T-cell (primary cell): ENCODE data around the gene TLK1. TPM values are rescaled to one million over a fixed set of nuclear protein-coding genes. Genes with fewer than 3 reads are reported as not detected.

Source experiments
- ATAC-seq, 4 experiments: fragments of 200-7000 bp in 3 of 4; fragments of 150-1000 bp in 1 of 4; cut with Tn5 transposase; replicated peaks in 1 of 4; 1 replicate in 3 of 4; 2 replicates in 1 of 4; pipeline ENCODE4 v1.10.0; 2021; ENCODE audit warnings: moderate library complexity in 3 of 4, mild to moderate bottlenecking in 2 of 4, moderate number of reproducible peaks in 1 of 4
- CTCF ChIA-PET, 2 donors: fragments of 300-600 bp; sonication (Branson Sonifier 250); formaldehyde crosslinking; loops; one replicate each; lab custom pipeline; 2022; ENCODE audit warnings: antibody characterized with exemption in 2 of 2; lab: Charles Lee
- POLR2A ChIA-PET, 2 donors: fragments of 300-600 bp; sonication (Branson Sonifier 250); formaldehyde crosslinking; loops; one replicate each; lab custom pipeline; 2022; ENCODE audit warnings: antibody characterized with exemption in 2 of 2; lab: Charles Lee
- DNase-seq, 35 experiments: peaks; one replicate each; pipeline versions ENCODE4 v3.0.0 to v3.0.0-alpha.2; 2013 to 2023
- H3K27ac ChIP-seq: one replicate; pipeline ENCODE4 v1.5.1; 2013; ENCODE audit warnings: low read length
- H3K27me3 ChIP-seq, 2 experiments: replicated peaks in 1 of 2; 1 replicate in 1 of 2; 2 replicates in 1 of 2; pipeline versions ENCODE4 v1.6.1 to v1.7.0; 2013; ENCODE audit warnings: low read length in 1 of 2, mixed read lengths in 1 of 2; ENCODE audit not compliant: control insufficient read depth in 2 of 2, insufficient read depth in 2 of 2; ENCODE audit errors: extremely low read depth in 1 of 2
- H3K36me3 ChIP-seq, 2 donors: 1 replicate in 1 of 2; 2 replicates in 1 of 2; pipeline versions ENCODE4 v1.6.1 to v1.7.0; 2013; ENCODE audit warnings: low read length in 1 of 2; ENCODE audit not compliant: control insufficient read depth in 2 of 2, insufficient read depth in 1 of 2; ENCODE audit errors: extremely low read depth in 1 of 2
- H3K4me1 ChIP-seq, 2 experiments: 1 replicate in 1 of 2; 2 replicates in 1 of 2; pipeline versions ENCODE4 v1.6.1 to v1.7.0; 2013; ENCODE audit warnings: low read length in 2 of 2, mixed read lengths in 1 of 2; ENCODE audit not compliant: insufficient read depth in 2 of 2, control insufficient read depth in 1 of 2; ENCODE audit errors: extremely low read depth in 1 of 2
- H3K4me3 ChIP-seq, 2 donors: 1 replicate in 1 of 2; 2 replicates in 1 of 2; pipeline versions ENCODE4 v1.5.1 to v1.7.0; 2013; ENCODE audit warnings: mild to moderate bottlenecking in 2 of 2, low read length in 1 of 2, moderate library complexity in 1 of 2; ENCODE audit not compliant: control insufficient read depth in 1 of 2; ENCODE audit errors: extremely low read depth in 1 of 2
- H3K9me3 ChIP-seq: 2 replicates; pipeline ENCODE4 v1.7.0; 2013
- H3K27ac Mint-ChIP-seq, 2 donors: one replicate each; pipeline ENCODE4 v1.8.0; 2020 to 2021; ENCODE audit warnings: mild to moderate bottlenecking in 2 of 2, mixed read lengths in 2 of 2
- H3K27me3 Mint-ChIP-seq, 2 donors: one replicate each; pipeline ENCODE4 v1.8.0; 2021 to 2022; ENCODE audit warnings: mixed read lengths in 2 of 2
- H3K36me3 Mint-ChIP-seq: one replicate; pipeline ENCODE4 v1.8.0; 2021; ENCODE audit warnings: mixed read lengths
- H3K4me1 Mint-ChIP-seq, 3 donors: one replicate each; pipeline ENCODE4 v1.8.0; 2020 to 2022; ENCODE audit warnings: mixed read lengths in 3 of 3, mild to moderate bottlenecking in 1 of 3
- H3K4me3 Mint-ChIP-seq, 3 donors: one replicate each; pipeline ENCODE4 v1.8.0; 2020 to 2022; ENCODE audit warnings: mild to moderate bottlenecking in 3 of 3, mixed read lengths in 3 of 3, moderate library complexity in 3 of 3
- H3K9me3 Mint-ChIP-seq, 3 donors: one replicate each; pipeline ENCODE4 v1.8.0; 2020 to 2022; ENCODE audit warnings: mixed read lengths in 3 of 3
- WGBS: methylation state at CpG from one replicate; pipeline ENCODE4 v1.1.5; 2013; ENCODE audit warnings: missing lambda C conversion rate; ENCODE audit not compliant: insufficient coverage; 5-methylcytosine and 5-hydroxymethylcytosine counted together
- total RNA-seq, 35 experiments: library from RNA in 6 of 35; stranded (reverse) in 6 of 35; fragments of 120-200 nt in 1 of 35; gene quantifications; one replicate each; pipeline versions ENCODE4 v1.2.1 to v1.2.4 and lab custom pipeline; 2013 to 2026

TLK1 gene
- total RNA-seq, 5 donors from 2014 or later (not counting 1 experiment from before 2014, with no cell fraction given), result 112 to 129 (median 120) TPM

DNA sequence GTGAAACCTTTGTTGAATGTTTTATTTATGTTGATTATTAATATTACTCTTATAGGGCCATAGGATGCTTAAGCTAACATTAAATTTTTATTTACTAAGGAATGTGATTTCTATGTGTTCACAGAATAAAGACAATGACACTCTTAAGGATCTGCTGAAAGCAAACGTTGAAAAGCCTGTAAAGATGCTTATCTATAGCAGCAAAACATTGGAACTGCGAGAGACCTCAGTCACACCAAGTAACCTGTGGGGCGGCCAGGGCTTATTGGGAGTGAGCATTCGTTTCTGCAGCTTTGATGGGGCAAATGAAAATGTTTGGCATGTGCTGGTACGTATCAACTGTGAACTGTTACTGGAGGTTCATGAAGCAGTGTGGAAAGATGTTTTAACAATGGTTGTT, 211.3 kb downstream of the TLK1 start:
- no peak for ATAC-seq
- Mint-ChIP-seq H3K27ac (no peak overlapping the region), H3K27me3 (no peaks in the 10 kb centered on the region), H3K4me1 (peaks cover 14 to 20% (median 20%) of the 10 kb centered on the region in 3 donors), H3K4me3 (no peak overlapping the region), H3K36me3 (peaks cover 41% of the 10 kb centered on the region), H3K9me3 (no peaks in the 10 kb centered on the region)
- CTCF ChIA-PET, result interaction anchor here (0.5 to 1.4 kb wide), 3 partner anchors 20 to 75 kb away, joined by 3 to 5 read pairs (median 3); partner anchors contain the start of gene GORASP2 (in 1 of the 2)
- 83% methylated on average over 3 of the region's 5 CpGs for WGBS
- Histone ChIP-seq H3K27ac (no peak overlapping the region), H3K27me3 (no peaks in the 10 kb centered on the region), H3K4me3 (no peak overlapping the region), H3K4me1 (no peaks in the 10 kb centered on the region), H3K9me3 (no peaks in the 10 kb centered on the region), H3K36me3 (peaks cover 9 to 53% of the 10 kb centered on the region in 2 donors)
- POLR2A ChIA-PET, result interaction anchor here (0.6 to 1.0 kb wide), 3 partner anchors 8 to 21 kb away, joined by 3 to 8 read pairs (median 3); partner anchors contain the start of gene GORASP2 (in 1 of the 2)
- DNase-seq, result no peak

DNA sequence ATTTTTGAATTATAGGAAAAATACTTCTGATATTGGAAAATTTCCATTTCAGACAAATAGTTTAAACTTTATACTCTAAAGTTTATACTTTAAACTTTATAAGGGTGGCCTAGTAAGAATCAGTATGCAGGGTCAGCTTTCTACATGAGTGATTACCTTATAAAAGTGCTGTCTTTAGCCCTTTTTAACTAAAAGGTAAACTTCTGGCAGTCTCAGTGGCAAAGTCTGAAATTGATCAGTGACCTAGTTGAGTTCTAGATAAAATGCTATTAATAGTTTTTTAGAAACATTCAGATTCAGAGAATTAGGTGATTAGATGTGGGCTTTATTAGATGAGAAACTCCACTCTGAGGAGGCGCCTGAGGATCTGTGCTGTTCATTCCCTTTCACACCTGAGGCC, 216.1 kb downstream of the TLK1 start:
- ATAC-seq, result no peak
- no CpG with 5 or more reads among the region's 1 CpG for WGBS
- Histone ChIP-seq H3K9me3 (no peaks in the 10 kb centered on the region), H3K4me3 (no peak overlapping the region), H3K36me3 (peaks cover 0 to 9% of the 10 kb centered on the region in 2 donors), H3K27ac (no peak overlapping the region), H3K4me1 (peaks cover 0 to 12% of the 10 kb centered on the region in 2 experiments), H3K27me3 (no peaks in the 10 kb centered on the region)
- Mint-ChIP-seq H3K4me1 (peaks cover 54 to 62% (median 57%) of the 10 kb centered on the region in 3 donors), H3K36me3 (peaks cover 2% of the 10 kb centered on the region), H3K9me3 (no peaks in the 10 kb centered on the region), H3K27me3 (no peaks in the 10 kb centered on the region), H3K27ac (no peak overlapping the region), H3K4me3 (no peak overlapping the region)
- no peak for DNase-seq
- POLR2A ChIA-PET, result no interaction called here
- CTCF ChIA-PET, result no interaction called here

DNA sequence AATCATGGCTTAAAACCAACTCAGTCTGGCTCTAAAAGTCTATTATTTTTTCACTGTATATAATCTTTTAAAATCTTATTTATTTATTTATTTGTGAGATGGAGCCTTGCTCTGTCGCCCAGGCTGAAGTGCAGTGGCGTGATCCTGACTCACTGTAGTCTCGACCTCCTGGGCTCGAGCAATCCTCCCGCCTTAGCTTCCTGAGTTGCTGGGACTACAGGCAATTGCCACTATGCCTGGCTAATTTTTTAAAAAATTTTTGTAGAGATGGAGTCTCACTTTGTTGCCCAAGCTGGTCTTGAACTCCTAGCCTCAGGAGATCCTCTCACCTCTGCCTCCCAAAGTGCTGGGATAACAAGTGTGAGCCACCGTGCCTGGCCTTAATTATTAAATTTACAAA, 217.1 kb downstream of the TLK1 start:
- POLR2A ChIA-PET, result no interaction called here
- Mint-ChIP-seq H3K4me1 (peaks cover 64 to 70% (median 67%) of the 10 kb centered on the region in 3 donors), H3K9me3 (no peaks in the 10 kb centered on the region), H3K36me3 (no peaks in the 10 kb centered on the region), H3K4me3 (no peak overlapping the region), H3K27ac (no peak overlapping the region), H3K27me3 (no peaks in the 10 kb centered on the region)
- no CpG with 5 or more reads among the region's 6 CpGs for WGBS
- ATAC-seq (no peak), DNase-seq (no peak)
- no peak overlapping the region for H3K4me3 ChIP-seq
- no peak overlapping the region for H3K27ac ChIP-seq
- H3K9me3 ChIP-seq, result no peaks in the 10 kb centered on the region
- H3K27me3 ChIP-seq, result no peaks in the 10 kb centered on the region
- CTCF ChIA-PET, result interaction anchor here in 1 of 2 donors (0.9 kb wide), 1 partner anchor 15 kb away, joined by 4 read pairs; the partner anchor contains the start of gene GORASP2
- H3K4me1 ChIP-seq, result peaks cover 0 to 16% of the 10 kb centered on the region in 2 experiments
- H3K36me3 ChIP-seq, result peaks cover 2 to 6% of the 10 kb centered on the region in 2 donors

DNA sequence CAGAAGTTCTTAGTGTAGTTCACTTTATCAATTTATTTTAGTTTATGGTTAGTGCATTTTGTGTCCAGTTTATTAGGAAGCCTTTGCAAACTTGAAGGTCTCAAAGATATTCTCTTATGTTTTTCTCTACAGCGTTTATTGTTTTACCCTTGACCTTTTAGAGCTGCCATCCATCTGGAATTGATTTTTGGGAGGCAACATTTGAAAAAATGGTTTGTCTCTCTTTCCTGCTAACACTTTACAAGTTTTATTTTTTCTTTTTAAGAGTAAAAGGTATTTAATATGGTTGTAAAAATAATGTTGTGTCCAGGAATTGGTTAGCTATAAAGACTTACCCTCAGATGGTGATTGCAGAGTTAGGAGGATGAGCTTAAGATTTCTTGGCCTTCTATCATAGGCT, 217.7 kb downstream of the TLK1 start:
- Histone ChIP-seq H3K36me3 (peaks cover 3 to 4% of the 10 kb centered on the region in 2 donors), H3K27me3 (no peaks in the 10 kb centered on the region), H3K9me3 (no peaks in the 10 kb centered on the region), H3K4me3 (no peak overlapping the region), H3K4me1 (peaks cover 0 to 16% of the 10 kb centered on the region in 2 experiments), H3K27ac (no peak overlapping the region)
- Mint-ChIP-seq H3K27me3 (no peaks in the 10 kb centered on the region), H3K9me3 (no peaks in the 10 kb centered on the region), H3K4me3 (no peak overlapping the region), H3K4me1 (peaks cover 69 to 74% (median 72%) of the 10 kb centered on the region in 3 donors), H3K27ac (no peak overlapping the region), H3K36me3 (peaks cover 1% of the 10 kb centered on the region)
- ATAC-seq (no peak), DNase-seq (no peak)
- POLR2A ChIA-PET, result no interaction called here
- WGBS, result no CpG with 5 or more reads among the region's 1 CpG
- CTCF ChIA-PET, result interaction anchor here in 1 of 2 donors (0.6 to 0.9 kb wide), 2 partner anchors 14 to 57 kb away, joined by 3 to 4 read pairs; partner anchors contain the start of gene GORASP2

DNA sequence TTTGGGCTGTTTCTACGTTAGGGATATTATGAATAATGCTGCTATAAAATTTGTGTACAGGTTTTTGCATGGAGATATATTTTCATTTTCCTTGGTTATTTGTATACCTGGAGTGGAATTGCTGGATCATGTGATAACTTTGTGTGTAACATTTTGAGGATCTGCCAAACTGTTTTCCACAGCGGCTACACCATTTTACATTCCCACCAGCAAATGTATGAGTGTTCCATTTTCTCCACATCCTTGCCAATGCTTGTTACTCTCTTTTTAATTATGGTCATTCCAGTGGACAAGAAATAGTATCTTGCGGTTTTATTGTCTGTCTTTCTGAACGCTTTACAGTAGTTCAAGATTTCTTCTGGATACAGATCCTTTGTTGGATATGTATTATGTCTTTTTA, 218.1 kb downstream of the TLK1 start:
- ATAC-seq, result no peak

More for the DNA sequence above, 218.1 kb downstream of the TLK1 start:
- Histone ChIP-seq H3K36me3 (peaks cover 3 to 5% of the 10 kb centered on the region in 2 donors), H3K27me3 (no peaks in the 10 kb centered on the region), H3K4me1 (peaks cover 0 to 18% of the 10 kb centered on the region in 2 experiments), H3K27ac (no peak overlapping the region), H3K4me3 (no peak overlapping the region), H3K9me3 (no peaks in the 10 kb centered on the region)
- H3K4me1 Mint-ChIP-seq, result peaks cover 70 to 78% (median 76%) of the 10 kb centered on the region in 3 donors
- H3K27ac Mint-ChIP-seq, result no peak overlapping the region
- H3K9me3 Mint-ChIP-seq, result no peaks in the 10 kb centered on the region
- WGBS, result no CpG with 5 or more reads among the region's 4 CpGs
- ChIA-PET POLR2A (interaction anchor here in 1 of 2 donors (0.7 kb wide), 1 partner anchor 10 kb away, joined by 3 read pairs; no protein-coding TSS in a partner anchor), CTCF (interaction anchor here in 1 of 2 donors (0.6 kb wide), 1 partner anchor 57 kb away, joined by 3 read pairs; no protein-coding TSS in a partner anchor)
- peaks cover 5% of the 10 kb centered on the region for H3K36me3 Mint-ChIP-seq
- DNase-seq, result no peak
- H3K4me3 Mint-ChIP-seq, result no peak overlapping the region
- no peaks in the 10 kb centered on the region for H3K27me3 Mint-ChIP-seq
